AG04450 (cell line): ENCODE results near the gene DMBT1. TPM values are rescaled to one million over a fixed set of nuclear protein-coding genes. Genes with fewer than 3 reads are reported as not detected.

Experiments
- CTCF ChIA-PET: fragments of 300-600, 350-600 bp; formaldehyde crosslinking; extraction: SDS; loops from one replicate; lab custom pipeline; 2022; ENCODE audit warnings: antibody characterized with exemption, inconsistent platforms; lab: Charles Lee
- POLR2A ChIA-PET: fragments of 350-600 bp; formaldehyde crosslinking; extraction: SDS; loops from one replicate; lab custom pipeline; 2021; ENCODE audit warnings: antibody characterized with exemption, inconsistent platforms; lab: Yijun Ruan, JAX
- DNase-seq: peaks from one replicate; pipeline ENCODE4 v3.0.0-alpha.2; 2011; ENCODE audit warnings: low read depth, low spot score
- H3K27ac ChIP-seq: one replicate; pipeline ENCODE4 v1.5.1; 2012; ENCODE audit warnings: low read depth, low read length, control low read depth
- H3K27me3 ChIP-seq: one replicate; pipeline ENCODE4 v1.6.0; 2012; ENCODE audit warnings: low read length; ENCODE audit not compliant: control insufficient read depth, insufficient read depth
- H3K4me3 ChIP-seq: 2 replicates; pipeline ENCODE4 v1.5.1; 2011; ENCODE audit warnings: mild to moderate bottlenecking, low read depth, low read length, control low read depth
- H3K9me3 ChIP-seq: 2 replicates; pipeline ENCODE4 v1.5.1; 2012; ENCODE audit warnings: low read length; ENCODE audit not compliant: control insufficient read depth, insufficient read depth
- polyA plus RNA-seq: library from polyadenylated mRNA; depleted of rRNA; stranded (reverse); fragments of >200 nt; gene quantifications from 2 replicates; pipeline ENCODE4 v1.2.3, GENCODE V29; 2011
- TF ChIP-seq, protein P1 (sequence below): IDR thresholded peaks from 2 replicates; pipeline ENCODE4 v1.5.1; 2011; ENCODE audit warnings: low read depth, low read length, control low read depth, inconsistent platforms

Gene DMBT1
- polyA plus RNA-seq, 1 experiment = not detected

DNA sequence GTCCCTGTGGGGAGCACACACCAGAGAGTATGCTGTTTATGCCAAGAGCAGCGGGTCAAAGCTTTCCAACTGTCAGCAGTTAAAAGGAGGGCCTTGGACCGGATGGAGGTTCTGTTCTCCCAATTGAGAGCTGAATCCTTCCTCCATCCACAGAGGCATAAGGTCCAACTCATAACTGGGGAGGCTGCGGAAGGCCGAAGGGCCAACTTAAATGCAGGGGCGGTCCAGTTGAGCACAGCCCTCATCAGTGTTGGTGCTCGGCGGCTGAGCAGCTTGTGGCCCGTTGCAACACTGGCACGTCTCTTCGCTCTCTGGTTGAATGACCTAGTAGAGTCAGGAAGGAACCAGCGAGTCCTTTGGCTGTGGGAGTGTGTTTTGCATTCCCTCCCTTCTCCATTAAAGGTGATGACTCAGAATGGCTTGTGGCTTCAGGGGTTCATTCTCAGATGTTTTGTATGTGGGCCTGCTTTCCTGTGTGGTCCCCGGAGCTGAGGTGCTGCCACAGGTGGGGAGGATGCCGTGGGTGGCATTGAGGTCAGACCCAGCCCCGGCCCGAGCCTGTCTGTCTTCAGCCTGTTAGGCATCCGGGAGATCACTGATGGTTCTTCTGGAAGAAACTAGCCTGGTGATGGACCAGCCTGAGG is 44.8 kb upstream of the DMBT1 start:
- ChIA-PET POLR2A (no interaction called here), CTCF (interaction anchor here (3.0 kb wide), 1 partner anchor 50 kb away, joined by 12 read pairs; no protein-coding TSS in a partner anchor)
- Histone ChIP-seq H3K9me3 (no peaks in the 10 kb centered on the region), H3K27me3 (no peaks in the 10 kb centered on the region), H3K4me3 (no peak overlapping the region), H3K27ac (no peak overlapping the region)
- DNase-seq = no peak
- TF ChIP-seq, protein P1, sequence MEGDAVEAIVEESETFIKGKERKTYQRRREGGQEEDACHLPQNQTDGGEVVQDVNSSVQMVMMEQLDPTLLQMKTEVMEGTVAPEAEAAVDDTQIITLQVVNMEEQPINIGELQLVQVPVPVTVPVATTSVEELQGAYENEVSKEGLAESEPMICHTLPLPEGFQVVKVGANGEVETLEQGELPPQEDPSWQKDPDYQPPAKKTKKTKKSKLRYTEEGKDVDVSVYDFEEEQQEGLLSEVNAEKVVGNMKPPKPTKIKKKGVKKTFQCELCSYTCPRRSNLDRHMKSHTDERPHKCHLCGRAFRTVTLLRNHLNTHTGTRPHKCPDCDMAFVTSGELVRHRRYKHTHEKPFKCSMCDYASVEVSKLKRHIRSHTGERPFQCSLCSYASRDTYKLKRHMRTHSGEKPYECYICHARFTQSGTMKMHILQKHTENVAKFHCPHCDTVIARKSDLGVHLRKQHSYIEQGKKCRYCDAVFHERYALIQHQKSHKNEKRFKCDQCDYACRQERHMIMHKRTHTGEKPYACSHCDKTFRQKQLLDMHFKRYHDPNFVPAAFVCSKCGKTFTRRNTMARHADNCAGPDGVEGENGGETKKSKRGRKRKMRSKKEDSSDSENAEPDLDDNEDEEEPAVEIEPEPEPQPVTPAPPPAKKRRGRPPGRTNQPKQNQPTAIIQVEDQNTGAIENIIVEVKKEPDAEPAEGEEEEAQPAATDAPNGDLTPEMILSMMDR = no peak

DNA sequence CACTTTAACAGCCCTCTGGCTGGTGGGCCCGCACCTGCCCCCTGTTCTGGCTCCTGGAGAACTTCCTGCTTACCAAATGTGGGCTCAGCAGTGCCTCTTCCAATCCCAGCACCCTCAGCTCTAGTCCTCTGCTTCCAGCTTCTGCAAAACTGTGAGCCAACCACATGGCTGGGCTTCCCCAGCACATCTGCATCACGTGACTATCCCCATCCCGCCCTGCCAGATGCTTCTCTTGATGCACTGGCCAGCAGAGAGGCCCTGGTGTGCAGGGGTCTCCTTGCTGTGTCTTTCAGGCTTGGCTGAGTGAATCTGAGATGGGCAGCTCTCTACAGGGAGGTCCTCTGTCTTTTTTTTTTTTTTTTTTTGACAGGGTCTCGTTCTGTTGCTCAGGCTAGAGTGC is 43.8 kb upstream of the DMBT1 start:
- Histone ChIP-seq H3K9me3 (no peaks in the 10 kb centered on the region), H3K27ac (no peak overlapping the region), H3K4me3 (no peak overlapping the region), H3K27me3 (no peaks in the 10 kb centered on the region)
- TF ChIP-seq, protein P1 = no peak
- DNase-seq = no peak
- ChIA-PET CTCF (interaction anchor here (3.0 kb wide), 1 partner anchor 49 kb away, joined by 12 read pairs; no protein-coding TSS in a partner anchor), POLR2A (no interaction called here)

DNA sequence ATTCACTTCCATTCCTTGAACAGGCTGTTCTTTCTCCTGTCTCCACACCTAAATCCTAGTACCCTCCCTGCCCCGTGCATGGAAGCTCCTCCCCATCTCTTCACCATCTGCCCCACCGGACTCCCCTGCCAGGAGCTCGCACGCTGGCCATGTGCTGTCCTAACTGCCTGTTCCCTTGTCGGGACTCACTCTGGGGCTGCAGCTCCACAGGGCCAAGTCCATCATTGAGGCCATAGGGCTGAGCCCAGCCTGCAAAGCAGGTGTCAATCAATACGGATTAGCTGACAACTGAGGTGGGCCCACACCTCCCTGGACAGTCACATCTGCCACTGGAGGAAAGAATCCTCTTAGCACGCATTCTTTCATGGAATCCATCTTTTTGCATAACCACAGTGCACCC is 41.4 kb upstream of the DMBT1 start:
- POLR2A ChIA-PET = no interaction called here
- Histone ChIP-seq H3K4me3 (no peak overlapping the region), H3K27ac (no peak overlapping the region), H3K9me3 (peaks cover 2% of the 10 kb centered on the region; the same call in 1 of the 2 replicates), H3K27me3 (no peaks in the 10 kb centered on the region)
- CTCF ChIA-PET = no interaction called here
- DNase-seq = no peak
- TF ChIP-seq, protein P1 = no peak

DNA sequence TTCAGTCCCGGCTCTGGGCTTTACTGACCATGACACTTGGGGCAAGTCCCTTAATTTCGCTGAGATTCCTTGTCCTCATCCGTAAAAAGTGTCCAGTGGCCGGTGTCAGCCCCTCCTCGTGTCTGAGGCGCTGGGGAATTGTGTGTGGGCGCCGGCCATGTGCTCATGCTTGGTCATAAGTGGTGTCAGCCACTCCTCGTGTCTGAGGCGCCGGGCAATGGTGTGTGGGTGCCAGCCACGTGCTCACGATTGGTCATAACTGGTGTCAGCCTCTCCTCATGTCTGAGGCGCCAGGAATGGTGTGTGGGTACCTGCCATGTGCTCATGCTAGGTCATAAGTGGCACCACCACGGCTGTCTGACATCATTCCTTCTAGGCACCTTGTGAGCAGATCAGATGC is 40.7 kb upstream of the DMBT1 start:
- POLR2A ChIA-PET = no interaction called here

DNA sequence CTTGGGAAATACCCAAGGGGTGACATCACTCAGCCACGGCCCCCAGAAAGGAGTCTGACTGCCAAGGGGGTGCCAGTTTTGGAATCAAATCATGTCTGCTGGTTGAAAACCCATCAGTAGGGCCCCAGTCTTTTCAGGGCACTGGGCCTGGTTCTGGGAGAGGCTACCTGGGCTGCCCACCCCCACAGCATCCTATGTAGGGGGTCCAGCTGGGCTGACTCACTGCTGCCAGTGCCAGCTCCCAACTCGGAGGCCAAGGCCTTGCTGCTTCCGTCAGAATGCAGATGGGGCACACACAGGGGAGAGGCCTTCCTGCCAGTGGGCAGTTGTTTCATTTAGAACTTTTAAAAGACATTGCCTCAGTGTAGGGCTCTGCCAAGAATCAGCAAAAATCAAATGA is 39.5 kb upstream of the DMBT1 start:
- CTCF ChIA-PET = interaction anchor here (2.7 kb wide), 1 partner anchor 45 kb away, joined by 9 read pairs; no protein-coding TSS in a partner anchor
- Histone ChIP-seq H3K9me3 (peaks cover 2% of the 10 kb centered on the region; the same call in 1 of the 2 replicates), H3K27ac (no peak overlapping the region), H3K27me3 (peaks cover 1% of the 10 kb centered on the region), H3K4me3 (no peak overlapping the region)
- POLR2A ChIA-PET = no interaction called here
- TF ChIP-seq, protein P1 = no peak
- DNase-seq = no peak

More for the DNA sequence above, 40.7 kb upstream of the DMBT1 start:
- DNase-seq = no peak
- CTCF ChIA-PET = no interaction called here
- Histone ChIP-seq H3K27me3 (no peaks in the 10 kb centered on the region), H3K27ac (no peak overlapping the region), H3K9me3 (peaks cover 2% of the 10 kb centered on the region; the same call in 1 of the 2 replicates), H3K4me3 (no peak overlapping the region)
- TF ChIP-seq, protein P1 = no peak
